A673 (cell line): Measurements from ENCODE around the gene ASAP2. TPM values are rescaled to one million over a fixed set of nuclear protein-coding genes. Genes with fewer than 3 reads are reported as not detected.

Experiments
- Bru-seq: library from RNA; stranded (reverse); fragments of 400-500 nt; gene quantifications from one replicate; lab custom pipeline; 2021; lab: Mats Ljungman, UMichigan
- BruChase-seq, 2 experiments: library from RNA; stranded (reverse); fragments of 400-500 nt; gene quantifications; one replicate each; lab custom pipeline; 2021; lab: Mats Ljungman, UMichigan
- BruUV-seq: library from RNA; stranded (reverse); fragments of 400-500 nt; replicated peaks from 2 replicates; lab custom pipeline; 2021; lab: Mats Ljungman, UMichigan
- CTCF ChIA-PET: fragments of 300-600 bp; sonication (Branson Sonifier 250); formaldehyde crosslinking; loops from one replicate; lab custom pipeline; 2022; ENCODE audit warnings: antibody characterized with exemption; lab: Charles Lee
- POLR2A ChIA-PET: fragments of 300-600 bp; sonication (Branson Sonifier 250); formaldehyde crosslinking; loops from one replicate; lab custom pipeline; 2022; ENCODE audit warnings: antibody characterized with exemption; ENCODE audit not compliant: low non-redundant PET; lab: Charles Lee
- DNase-seq: peaks from one replicate; pipeline ENCODE4 v3.0.0-alpha.2; 2015; ENCODE audit warnings: low spot score
- H3K27ac ChIP-seq: fragments of 200-600 bp; sonication (generic); 2 replicates; pipeline ENCODE4 v1.5.1; 2016; ENCODE audit warnings: mixed run types, low read depth, mild to moderate bottlenecking, mixed read lengths, antibody characterized with exemption, low read length; ENCODE audit not compliant: poor library complexity, severe bottlenecking
- H3K27me3 ChIP-seq: fragments of 200-600 bp; sonication (generic); replicated peaks from 2 replicates; pipeline ENCODE4 v1.6.1; 2017; ENCODE audit warnings: mixed run types, low read depth, mild to moderate bottlenecking, mixed read lengths, antibody characterized with exemption, low read length; ENCODE audit not compliant: insufficient read depth, poor library complexity
- H3K36me3 ChIP-seq: fragments of 200-600 bp; sonication (generic); 2 replicates; pipeline ENCODE4 v1.6.1; 2016; ENCODE audit warnings: mixed run types, mild to moderate bottlenecking, mixed read lengths, antibody characterized with exemption, low read length; ENCODE audit not compliant: insufficient read depth, poor library complexity, severe bottlenecking
- H3K4me1 ChIP-seq: fragments of 200-600 bp; sonication (generic); 2 replicates; pipeline ENCODE4 v1.6.1; 2017; ENCODE audit warnings: mixed run types, mild to moderate bottlenecking, mixed read lengths, antibody characterized with exemption, low read length; ENCODE audit not compliant: insufficient read depth, poor library complexity, severe bottlenecking
- H3K4me3 ChIP-seq: fragments of 200-600 bp; sonication (generic); 2 replicates; pipeline ENCODE4 v1.5.1; 2016; ENCODE audit warnings: low read depth, mixed run types, mild to moderate bottlenecking, mixed read lengths, low read length; ENCODE audit not compliant: poor library complexity, severe bottlenecking
- H3K9me3 ChIP-seq: fragments of 200-600 bp; sonication (generic); 2 replicates; pipeline ENCODE4 v1.6.1; 2016; ENCODE audit warnings: mixed run types, low read depth, mild to moderate bottlenecking, mixed read lengths, antibody characterized with exemption, low read length; ENCODE audit not compliant: poor library complexity, severe bottlenecking
- CTCF ChIP-seq: fragments of 300-800, 200-600 bp; sonication (generic); conservative IDR thresholded peaks from 2 replicates; pipeline ENCODE4 v1.5.1; 2017; ENCODE audit warnings: low read depth, mild to moderate bottlenecking, antibody characterized with exemption, low read length, moderate library complexity, mixed read lengths
- EZH2 ChIP-seq: fragments of 200-600 bp; sonication (generic); IDR thresholded peaks from 2 replicates; pipeline ENCODE4 v1.6.1; 2017; ENCODE audit warnings: borderline replicate concordance, low read depth, mild to moderate bottlenecking, mixed read lengths, antibody characterized with exemption, low read length; ENCODE audit not compliant: poor library complexity, severe bottlenecking
- intact Hi-C: fragments of 100-400 bp; cut with micrococcal nuclease; formaldehyde crosslinking; loops from one replicate; pipeline ENCODE4 v1.10.0; 2022; ENCODE audit not compliant: unreplicated experiment
- long read RNA-seq: library from polyadenylated mRNA; stranded (forward); transcript quantifications from one replicate; pipeline ENCODE4 v2.0.0, GENCODE V29; 2022
- total RNA-seq: library from RNA; stranded (reverse); gene quantifications from 2 replicates; pipeline ENCODE4 v1.2.3, GENCODE V29; 2021

The ASAP2 gene
- total RNA-seq = 45.1 and 46.8 TPM in 2 replicates
- Bru-seq, nascent RNA = percentile 87 among the genes with signal in this experiment
- percentile 86 among the genes with signal in this experiment for BruChase-seq, experiment 1, labeled RNA remaining after a 2-hour chase
- BruChase-seq, experiment 2, labeled RNA remaining after a 6-hour chase = percentile 85 among the genes with signal in this experiment
- long read RNA-seq, full-length matches to known transcripts = 14 of 52 reads
- long read RNA-seq, partial matches to known transcripts = 23 of 52 reads
- long read RNA-seq, other reads (novel, unspliced or antisense) = 15 of 52 reads

DNA sequence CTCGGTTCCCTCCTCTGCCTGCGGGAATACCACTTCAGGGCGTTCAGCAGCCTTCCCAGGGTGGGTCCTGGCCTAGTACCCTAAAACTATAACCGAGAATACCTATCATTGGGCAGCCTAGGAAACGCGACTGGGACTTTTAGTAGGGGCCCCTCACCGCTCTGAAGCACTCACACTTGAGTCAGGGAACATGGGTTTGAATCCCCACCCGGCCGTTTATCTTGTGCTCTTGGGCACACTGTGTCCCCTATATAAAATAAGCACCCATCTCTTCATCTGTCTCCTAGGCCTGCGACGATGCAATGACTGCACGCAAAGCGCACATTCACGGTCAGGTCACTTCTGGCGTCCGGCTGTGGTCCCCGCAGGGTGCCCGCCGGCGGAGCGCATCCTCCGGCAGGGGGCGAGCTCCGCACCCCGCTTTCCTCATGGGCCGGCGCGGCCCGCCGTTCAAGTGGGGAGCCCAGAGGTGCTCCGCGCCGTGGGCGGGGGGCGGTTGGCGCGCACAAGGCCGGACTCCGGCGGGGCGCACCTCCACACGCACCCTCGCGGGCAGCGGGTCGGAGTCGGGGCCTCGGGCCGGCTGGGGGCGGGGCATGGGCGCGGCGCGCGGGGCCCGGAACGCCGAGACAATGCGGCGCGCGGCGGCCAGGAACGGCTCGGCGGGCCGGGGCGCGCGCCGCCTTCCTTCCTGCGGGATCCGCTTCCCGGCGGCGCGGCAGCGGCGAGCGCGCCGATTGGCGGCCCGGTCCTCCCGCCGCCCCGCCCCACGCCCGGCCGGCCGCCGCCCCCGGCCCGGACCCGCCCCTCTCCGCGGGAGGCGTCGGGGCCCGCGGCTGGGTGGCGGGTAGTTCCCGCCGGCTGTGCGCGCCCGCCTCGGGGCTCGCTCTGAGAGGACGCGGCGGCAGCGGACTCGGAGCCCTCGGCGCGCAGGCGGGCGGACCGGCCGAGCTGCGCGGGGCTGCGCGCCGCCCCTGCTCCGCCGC, at the start of gene ASAP2:
TSS of gene ASAP2 (plus strand) at position 850 of the 986 bp plus-strand sequence. CDS start 293 bp downstream, outside the sequence.
- TF ChIP-seq CTCF (peak; percentile 82), EZH2 (no peak)
- Histone ChIP-seq H3K9me3 (no peaks in the 10 kb centered on the region), H3K27me3 (no peaks in the 10 kb centered on the region), H3K4me3 (peak within 1 kb of the TSS; percentile 97), H3K4me1 (peaks cover 24% of the 10 kb centered on the region), H3K27ac (peak within 1 kb of the TSS; percentile 86), H3K36me3 (no peaks in the 10 kb centered on the region)
- DNase-seq = peak; percentile 88
- no TSS peak for BruUV-seq
- CTCF ChIA-PET = interaction anchor here (0.6 kb wide), 1 partner anchor 12 kb away, joined by 3 read pairs; no protein-coding TSS in a partner anchor
- intact Hi-C loops = loop anchor here (1.0 to 5.0 kb wide), 2 partner anchors 56 to 127 kb away; no protein-coding TSS in a partner anchor
- POLR2A ChIA-PET = no interaction called here

DNA sequence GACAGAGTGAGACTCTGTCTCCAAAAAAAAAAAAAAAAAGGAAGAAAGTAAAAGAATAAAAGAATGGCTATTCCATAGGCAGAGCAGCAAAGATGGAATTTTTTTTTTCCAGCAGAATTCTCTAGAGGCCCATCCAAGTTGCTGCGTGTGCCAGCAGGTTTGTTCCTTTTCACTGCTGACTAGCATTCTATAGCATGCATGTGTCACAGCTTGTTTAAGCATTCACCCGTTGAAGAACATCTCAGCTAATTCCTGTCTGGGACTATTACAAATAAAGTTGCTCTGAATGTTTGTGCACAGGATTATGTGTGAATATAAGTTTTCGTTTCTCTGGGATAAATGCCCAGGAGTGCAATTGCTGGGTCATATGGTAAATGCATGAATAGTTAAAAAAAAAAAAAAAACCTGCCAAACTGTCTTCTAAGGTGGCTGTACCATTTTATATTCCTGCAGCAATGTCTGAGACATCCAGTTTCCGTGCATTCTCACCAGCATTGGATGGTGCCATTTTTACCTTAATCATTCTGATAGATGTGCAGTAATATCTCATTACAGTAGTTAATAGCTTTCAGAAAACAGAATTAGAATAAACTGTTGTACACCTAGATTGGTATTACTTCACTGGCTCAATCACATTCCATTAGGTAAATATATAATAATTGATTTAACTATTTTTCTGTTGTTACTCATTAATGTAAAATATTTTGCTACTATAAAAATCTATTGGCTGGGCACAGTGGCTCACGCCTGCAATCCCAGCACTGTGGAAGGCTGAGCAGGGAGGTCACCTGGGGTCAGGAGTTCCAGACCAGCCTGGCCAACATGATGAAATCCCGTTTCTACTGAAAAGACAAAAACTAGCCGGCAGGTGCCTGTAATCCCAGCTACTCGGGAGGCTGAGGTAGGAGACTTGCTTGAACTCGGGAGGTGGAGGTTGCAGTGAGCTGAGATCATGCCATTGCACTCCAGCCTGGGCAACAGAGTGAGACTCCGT, 47.5 kb upstream of the ASAP2 start:
- intact Hi-C loops = no loop called here
- no TSS peak for BruUV-seq
- DNase-seq = no peak
- no peaks in the 10 kb centered on the region for H3K9me3 ChIP-seq
- H3K4me1 ChIP-seq = no peaks in the 10 kb centered on the region
- no peak overlapping the region for H3K4me3 ChIP-seq
- TF ChIP-seq CTCF (no peak), EZH2 (no peak)
- H3K36me3 ChIP-seq = no peaks in the 10 kb centered on the region
- no peak overlapping the region for H3K27ac ChIP-seq
- ChIA-PET CTCF (interaction anchor here (0.5 to 0.7 kb wide), 2 partner anchors 20 to 175 kb away, joined by 4 to 16 read pairs; no protein-coding TSS in a partner anchor), POLR2A (no interaction called here)
- no peaks in the 10 kb centered on the region for H3K27me3 ChIP-seq
